ENCODE data around the gene LIN28A. TPM values are rescaled to one million over a fixed set of nuclear protein-coding genes. Genes with fewer than 3 reads are reported as not detected.
"Not testable (repeated sequence)": the region's sequence is repeated elsewhere in the genome, so short reads cannot be mapped to it uniquely, and the experiment has no call there.

The LIN28A gene, protein sequence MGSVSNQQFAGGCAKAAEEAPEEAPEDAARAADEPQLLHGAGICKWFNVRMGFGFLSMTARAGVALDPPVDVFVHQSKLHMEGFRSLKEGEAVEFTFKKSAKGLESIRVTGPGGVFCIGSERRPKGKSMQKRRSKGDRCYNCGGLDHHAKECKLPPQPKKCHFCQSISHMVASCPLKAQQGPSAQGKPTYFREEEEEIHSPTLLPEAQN
- not detected for total RNA-seq

DNA sequence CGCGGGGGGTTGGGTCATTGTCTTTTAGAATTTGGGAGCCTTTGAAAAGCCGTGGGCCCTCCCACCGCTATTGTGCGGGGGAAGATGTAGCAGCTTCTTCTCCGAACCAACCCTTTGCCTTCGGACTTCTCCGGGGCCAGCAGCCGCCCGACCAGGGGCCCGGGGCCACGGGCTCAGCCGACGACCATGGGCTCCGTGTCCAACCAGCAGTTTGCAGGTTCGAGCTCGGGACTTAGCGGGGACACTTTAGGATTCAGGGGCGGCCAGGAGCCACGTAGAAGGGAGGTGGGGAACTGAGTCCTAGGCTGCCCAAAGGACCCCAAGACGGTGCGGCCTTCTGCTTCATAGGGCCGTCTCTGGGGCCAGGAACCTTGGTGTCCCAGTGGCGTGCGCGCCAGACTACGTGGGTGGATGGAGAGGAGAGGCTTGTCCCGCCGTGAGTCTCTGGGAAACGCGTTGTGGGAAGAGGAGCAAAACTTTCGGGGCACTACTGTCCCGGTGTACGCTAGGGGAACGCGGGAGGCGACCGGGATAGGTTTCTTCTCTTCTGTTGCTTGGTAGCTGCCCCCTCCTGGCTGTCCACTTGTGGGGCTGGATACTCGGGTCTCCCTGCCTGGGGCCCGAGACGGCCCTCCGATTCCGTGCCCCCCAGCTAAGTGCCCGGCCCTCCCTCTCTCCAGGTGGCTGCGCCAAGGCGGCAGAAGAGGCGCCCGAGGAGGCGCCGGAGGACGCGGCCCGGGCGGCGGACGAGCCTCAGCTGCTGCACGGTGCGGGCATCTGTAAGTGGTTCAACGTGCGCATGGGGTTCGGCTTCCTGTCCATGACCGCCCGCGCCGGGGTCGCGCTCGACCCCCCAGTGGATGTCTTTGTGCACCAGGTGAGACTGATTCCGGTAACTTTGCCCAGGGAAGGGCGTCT lies at the start of gene LIN28A:
Gene LIN28A (plus strand): TSS at position 112 of the 918 bp plus-strand sequence. CDS start 75 bp downstream, at position 187.
- intact Hi-C loops (cut with DNase I): no loop called here
- no peak for DNase-seq (ENCODE audit: low spot score)
- no peak for ATAC-seq

DNA sequence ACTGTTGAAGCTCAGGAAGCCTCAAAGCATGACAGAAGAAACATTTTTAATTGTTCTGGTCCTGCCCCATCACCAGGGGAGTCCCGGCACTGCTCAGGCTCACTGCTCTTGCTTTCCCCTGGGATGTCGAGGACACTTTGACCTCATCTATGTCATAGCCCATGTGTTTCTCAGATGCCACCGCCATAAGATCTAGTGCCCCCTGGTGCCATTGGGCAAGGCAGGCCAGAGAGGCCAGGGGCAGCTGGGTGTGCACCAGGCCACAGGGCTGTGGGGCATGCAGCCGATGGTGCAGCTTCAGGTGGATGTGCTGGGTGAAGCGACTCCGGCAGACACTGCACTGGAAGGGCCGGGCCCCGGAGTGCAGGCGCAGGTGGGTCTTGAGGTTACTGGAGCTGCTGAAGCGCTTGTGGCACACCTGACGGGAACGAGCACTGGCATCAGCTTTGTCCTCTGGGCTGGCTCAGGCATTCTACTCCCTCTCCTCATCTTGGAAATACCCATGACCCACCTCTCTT lies 49.0 kb upstream of the LIN28A start:
- DNase-seq (ENCODE audit: low spot score) (no peak), ATAC-seq (no peak)
- intact Hi-C loops (cut with DNase I): no loop called here

DNA sequence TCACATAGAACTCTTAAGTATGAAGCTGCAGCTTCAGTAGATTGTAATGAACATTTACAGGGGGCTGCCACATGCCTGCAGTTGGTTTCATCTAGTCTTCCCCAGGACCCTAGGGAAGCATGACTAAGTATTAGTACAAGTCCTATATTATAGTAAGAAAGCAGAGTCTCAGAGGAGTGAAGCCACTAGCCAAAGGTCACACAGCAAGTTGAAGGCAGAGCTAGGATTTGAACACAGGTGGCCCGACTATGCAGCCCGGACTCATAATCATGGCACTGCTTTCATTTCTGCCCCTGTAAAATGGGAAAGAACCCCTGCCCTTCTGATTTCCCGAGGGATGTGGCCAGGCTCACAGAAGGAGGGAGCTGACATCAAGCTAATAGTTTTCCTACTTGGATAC lies 48.3 kb upstream of the LIN28A start:
- intact Hi-C loops (cut with DNase I): no loop called here
- DNase-seq (ENCODE audit: low spot score) (no peak), ATAC-seq (no peak)

DNA sequence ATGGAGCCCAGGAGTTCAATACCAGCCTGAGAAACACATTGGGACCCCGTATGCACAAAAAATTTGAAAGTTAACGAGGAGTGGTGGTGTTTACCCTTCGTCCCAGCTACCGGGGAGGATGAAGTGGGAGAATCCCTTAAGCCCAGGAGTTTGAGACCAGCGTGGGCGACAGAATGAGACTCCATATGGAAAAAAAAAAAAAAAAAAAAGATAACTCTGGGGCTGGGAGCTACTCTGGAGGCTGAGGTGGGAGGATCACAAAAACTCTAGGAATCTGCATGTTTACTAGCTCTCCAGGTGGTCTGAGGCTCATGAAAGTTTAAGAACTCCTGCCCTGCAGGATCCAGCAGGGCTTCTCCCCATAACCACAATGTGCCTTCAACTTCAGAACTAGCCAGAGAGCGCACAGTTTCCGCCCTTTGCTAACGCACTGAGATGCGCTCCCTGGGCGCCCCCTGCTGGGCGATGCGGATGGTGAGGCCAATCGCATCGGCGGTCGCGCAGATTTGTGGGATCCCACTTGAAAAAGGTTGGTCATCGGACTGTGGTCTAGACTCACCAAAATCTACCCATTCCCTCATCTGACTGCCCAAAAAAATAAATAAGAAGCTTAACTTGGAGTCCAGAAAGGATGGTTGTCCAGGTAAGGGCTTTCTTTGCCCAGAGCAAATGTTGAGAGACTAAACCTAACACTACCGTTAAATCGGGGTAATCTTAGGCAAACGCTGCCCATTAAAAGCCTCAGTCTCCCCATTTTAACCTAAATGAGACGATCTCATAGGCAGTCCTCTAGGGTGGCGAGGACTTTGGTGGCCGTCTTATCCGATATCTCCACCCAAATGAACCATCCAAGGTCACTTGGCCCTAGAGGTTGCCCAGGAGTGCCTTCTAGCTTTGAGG lies 46.8 kb upstream of the LIN28A start:
- ATAC-seq (peak; percentile 73), DNase-seq (ENCODE audit: low spot score) (peak; percentile 88)
- intact Hi-C loops (cut with DNase I): no loop called here

DNA sequence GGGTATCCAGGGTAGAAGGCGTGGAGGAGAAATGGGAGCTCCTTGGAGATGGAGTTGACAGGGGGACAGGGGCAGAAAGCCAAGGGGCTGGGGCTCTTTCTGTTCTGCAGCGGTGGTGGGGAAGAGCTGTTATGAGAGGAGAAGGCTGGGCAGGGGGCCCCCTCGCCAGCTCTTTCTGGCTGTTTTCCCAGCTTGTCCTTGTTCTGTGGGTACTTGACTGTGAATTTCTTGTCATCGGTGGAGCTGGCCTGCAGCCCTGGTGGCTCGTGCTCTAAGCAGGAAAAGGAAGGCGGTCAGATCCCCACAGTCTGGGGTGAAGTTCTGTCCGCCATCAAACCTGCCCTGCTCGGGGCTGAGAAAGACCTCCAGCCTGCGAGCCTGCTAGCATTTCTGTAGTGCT lies 45.7 kb upstream of the LIN28A start:
- DNase-seq (ENCODE audit: low spot score) (no peak), ATAC-seq (no peak)
- intact Hi-C loops (cut with DNase I): no loop called here

DNA sequence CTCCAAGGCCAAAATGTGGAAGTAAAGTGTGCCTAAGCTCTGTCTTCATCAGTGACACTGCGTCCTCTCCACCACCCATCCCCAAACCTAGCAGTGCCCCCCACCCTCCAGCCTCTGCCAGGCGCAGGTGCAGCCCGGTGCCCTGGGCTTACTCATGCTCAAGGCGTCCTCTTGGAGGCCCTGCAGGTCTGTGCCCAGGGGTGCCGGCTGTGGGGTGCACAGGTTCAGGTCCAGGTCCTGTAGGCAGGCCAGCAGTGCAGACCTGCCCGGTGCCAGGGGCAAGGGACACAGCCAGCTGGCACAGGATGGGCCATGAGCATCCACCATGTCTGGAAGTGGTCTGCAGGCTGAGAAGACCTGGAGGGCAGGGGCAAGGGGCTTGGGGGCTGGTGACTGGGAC lies 43.2 kb upstream of the LIN28A start:
- DNase-seq (ENCODE audit: low spot score) (no peak), ATAC-seq (no peak)
- intact Hi-C loops (cut with DNase I): no loop called here

DNA sequence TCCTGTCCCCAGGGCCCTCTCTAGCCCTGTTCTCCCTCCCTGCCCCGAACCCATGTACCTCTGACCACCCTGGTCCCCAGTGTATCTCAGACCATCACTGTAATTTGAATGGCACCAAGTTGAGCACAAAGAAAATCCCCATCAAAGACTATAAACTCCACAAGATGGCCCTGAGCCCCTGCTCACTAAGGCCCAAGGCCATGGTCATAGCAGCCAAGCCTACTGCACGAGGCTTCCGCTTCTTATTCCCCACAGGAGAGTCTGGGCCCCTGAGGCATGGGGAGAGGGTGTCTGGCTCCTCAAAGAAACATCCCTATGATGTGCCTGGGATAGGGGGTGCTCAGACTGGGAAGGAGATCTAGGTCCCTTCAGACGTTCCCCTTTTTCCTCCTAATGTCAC lies 42.6 kb upstream of the LIN28A start:
- DNase-seq (ENCODE audit: low spot score) (no peak), ATAC-seq (no peak)
- intact Hi-C loops (cut with DNase I): no loop called here

DNA sequence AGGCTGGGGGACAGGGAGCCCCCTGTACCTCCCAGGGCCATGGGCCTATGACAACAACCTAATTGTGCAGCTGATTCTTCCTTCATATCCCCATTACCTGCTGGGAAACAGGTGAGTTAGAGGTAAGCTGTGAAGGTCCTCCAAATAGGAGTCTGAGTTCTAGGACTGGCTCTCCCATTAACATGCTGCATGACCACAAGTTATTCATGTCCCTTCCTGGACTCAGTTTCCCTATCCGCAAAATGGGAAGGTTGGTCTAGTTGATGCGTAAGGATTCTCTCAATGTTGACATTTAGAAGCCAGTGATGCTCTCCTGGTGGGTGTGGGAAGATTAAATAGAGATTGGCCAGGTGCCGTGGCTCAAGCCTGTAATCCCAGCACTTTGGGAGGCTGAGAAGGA lies 42.1 kb upstream of the LIN28A start:
- DNase-seq (ENCODE audit: low spot score) (no peak), ATAC-seq (no peak)
- intact Hi-C loops (cut with DNase I): no loop called here

DNA sequence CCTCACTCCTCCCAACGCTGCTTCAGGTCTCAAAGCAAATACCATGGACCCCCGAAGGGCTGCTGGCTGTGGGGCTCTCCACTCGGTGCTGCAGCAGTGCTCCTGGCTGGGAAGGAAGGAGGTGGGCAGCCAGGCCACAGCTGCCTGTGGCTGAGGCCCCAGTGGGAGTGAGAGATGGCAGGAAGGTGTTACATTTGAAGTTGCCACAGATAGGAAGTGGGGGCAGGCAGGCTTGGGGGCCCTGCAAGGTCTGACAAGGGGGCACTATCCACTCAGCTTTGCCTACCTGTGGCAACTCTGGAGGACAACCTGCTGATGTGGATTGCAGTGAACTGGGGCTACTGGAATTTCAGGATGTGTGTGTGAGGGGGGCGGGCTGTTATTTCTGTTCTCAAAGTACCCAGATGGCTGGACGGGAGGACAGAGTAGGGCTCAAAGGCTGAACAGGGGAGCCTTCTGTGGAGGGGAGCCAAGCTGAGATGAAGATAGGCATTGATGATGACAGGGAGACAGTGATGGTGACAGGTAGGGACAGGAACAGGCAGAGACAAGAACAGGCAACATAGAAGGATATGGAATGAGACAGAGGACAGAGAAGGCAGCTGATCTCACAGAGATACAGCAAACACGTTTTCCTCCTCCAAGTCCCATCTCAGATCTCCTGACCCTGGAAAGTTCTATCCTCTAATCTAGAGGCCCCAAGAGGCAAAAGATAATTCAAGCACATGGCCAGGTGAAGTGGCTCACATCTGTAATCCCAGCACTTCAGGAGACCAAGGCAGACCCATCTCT lies 39.8 kb upstream of the LIN28A start:
- intact Hi-C loops (cut with DNase I): no loop called here
- DNase-seq (ENCODE audit: low spot score): no peak
- no peak for ATAC-seq

DNA sequence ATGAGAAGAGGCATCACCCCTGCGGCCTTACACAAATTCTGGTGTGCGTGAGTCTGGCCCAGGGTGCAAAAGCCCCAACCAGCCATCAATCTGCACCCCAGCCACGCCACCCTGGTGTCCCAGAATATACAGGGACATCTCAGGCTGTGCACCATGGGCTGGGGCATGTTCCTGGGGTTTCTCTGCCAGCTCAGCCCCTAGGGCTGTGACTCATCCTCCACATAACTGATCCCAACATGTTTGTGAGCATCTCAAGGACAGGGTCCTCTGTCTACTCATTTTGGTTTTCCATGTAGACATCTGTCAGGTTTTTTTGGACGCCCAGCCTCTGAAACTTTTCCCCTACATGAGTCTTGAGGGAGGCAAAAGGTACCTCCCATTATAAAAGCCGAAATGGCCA lies 38.6 kb upstream of the LIN28A start:
- intact Hi-C loops (cut with DNase I): no loop called here
- ATAC-seq (no peak), DNase-seq (ENCODE audit: low spot score) (no peak)

DNA sequence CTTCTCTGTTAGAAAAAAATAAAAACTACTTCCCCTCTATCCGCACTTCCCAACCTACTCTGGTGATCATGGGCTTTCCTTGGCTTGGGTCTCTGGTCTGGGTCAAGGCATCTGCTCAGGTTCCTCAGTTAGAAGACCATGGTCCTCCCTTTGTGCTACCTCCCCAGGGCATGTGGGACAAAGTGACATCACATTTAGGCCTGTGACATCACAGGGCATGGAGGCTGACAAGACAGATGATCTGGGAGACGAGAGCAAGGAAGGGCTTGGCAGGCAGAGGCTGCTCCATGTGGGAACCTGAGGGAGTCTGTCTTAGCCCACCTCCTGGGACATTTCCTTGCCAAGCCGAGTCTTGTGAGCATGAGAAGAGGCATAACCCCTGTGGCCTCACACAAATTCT lies 38.0 kb upstream of the LIN28A start, which contains the start of gene ZNF683:
Gene ZNF683 (minus strand): TSS at position 140 of the 400 bp plus-strand sequence. CDS start 4,179 bp downstream, outside the sequence.
- DNase-seq (ENCODE audit: low spot score); intact Hi-C loops (cut with DNase I); ATAC-seq: not testable (repeated sequence)

DNA sequence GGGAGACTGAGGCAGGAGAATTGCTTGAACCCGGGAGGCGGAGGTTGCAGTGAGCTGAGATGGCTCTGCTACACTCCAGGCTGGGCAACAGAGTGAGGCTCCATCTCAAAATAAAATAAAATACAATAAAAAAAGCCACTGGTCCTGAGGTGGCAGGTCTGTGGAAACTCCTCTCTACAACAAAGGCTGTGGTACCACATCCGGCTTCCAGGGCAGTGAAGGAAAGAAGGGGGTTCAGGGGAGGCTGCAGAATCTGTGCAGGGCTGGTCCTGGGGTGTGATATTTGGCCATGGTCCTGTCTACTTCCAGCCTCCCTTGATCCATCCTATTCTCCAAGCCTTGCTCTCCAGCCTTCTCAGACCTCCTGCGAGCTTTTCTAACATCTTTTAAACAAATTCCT lies 37.3 kb upstream of the LIN28A start:
- intact Hi-C loops (cut with DNase I): no loop called here
- no peak for ATAC-seq
- DNase-seq (ENCODE audit: low spot score): no peak

DNA sequence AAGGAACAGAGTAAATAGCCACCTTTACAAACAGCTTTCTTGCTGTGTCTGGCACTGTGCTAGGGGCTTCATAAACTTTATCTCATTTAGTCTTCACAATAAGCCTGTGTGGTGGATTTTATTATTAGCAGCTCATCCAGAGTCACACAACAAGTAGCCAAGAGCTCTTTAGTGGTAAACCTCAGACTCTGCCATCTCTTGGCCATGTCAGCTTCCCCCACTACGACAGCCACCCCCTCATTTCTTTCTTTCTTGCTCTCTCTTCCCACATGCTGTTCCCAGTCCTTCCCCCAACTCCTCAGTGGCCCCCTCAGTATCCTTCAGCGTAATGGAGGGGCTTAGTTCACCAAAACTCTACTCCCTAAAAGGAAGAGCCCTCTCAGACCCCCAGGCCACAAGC lies 36.8 kb upstream of the LIN28A start:
- intact Hi-C loops (cut with DNase I): no loop called here
- DNase-seq (ENCODE audit: low spot score) (no peak), ATAC-seq (no peak)

DNA sequence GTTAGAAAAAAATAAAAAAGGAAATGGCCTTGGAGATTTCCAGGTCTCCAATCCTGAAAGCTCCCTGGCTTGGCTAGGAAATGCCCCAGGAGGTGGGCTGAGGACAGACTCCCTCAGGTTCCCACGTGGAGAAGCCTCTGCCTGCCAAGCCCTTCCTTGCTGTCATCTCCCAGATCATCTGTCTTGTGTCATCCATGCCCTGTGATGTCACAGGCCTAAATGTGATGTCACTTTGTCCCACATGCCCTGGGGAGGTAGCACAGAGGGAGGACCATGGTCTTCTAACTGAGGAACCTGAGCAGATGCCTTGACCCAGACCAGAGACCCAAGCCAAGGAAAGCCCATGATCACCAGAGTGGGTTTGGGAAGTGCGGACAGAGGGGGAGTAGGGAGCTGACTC lies 36.3 kb upstream of the LIN28A start:
- DNase-seq (ENCODE audit: low spot score); ATAC-seq; intact Hi-C loops (cut with DNase I): not testable (repeated sequence)

DNA sequence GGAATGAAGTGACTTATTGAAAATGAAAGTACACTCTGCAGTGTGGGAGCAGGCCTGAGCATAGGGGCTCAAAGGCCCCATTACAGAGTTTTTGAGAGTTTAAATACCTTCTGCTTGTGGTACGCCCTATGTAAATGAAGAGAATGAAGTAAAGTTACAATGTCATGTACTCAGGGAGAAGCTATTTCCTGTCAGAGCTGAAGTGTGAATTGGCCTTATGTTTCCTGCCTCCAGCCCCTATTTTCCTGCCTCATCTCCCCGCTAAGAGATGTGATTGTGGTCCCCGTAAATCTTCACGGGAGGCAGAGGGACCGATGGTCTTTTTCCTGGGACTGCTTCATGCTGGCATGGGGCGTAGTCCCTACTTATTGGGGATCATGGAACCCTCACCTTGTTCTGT lies 35.5 kb upstream of the LIN28A start:
- DNase-seq (ENCODE audit: low spot score): no peak
- intact Hi-C loops (cut with DNase I): no loop called here
- ATAC-seq: no peak

DNA sequence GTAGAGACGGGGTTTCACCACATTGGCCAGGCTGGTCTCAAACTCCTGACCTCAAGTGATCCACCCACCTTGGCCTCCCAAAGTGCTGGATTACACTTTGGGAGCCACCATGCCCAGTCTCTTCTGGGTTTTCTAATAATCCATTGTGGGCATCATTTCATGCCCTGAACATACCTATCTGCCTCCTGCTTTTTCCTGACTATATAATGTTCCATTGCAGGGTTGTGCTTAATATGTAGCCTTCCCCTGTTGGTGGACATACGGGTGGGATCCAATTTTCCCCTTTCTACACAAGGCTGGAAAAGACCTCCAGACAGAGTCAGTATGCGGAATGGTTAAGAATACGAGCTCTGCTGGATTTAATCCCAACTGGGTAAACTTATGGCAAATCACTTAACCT lies 34.6 kb upstream of the LIN28A start:
- DNase-seq (ENCODE audit: low spot score): no peak
- intact Hi-C loops (cut with DNase I): no loop called here
- ATAC-seq: no peak

DNA sequence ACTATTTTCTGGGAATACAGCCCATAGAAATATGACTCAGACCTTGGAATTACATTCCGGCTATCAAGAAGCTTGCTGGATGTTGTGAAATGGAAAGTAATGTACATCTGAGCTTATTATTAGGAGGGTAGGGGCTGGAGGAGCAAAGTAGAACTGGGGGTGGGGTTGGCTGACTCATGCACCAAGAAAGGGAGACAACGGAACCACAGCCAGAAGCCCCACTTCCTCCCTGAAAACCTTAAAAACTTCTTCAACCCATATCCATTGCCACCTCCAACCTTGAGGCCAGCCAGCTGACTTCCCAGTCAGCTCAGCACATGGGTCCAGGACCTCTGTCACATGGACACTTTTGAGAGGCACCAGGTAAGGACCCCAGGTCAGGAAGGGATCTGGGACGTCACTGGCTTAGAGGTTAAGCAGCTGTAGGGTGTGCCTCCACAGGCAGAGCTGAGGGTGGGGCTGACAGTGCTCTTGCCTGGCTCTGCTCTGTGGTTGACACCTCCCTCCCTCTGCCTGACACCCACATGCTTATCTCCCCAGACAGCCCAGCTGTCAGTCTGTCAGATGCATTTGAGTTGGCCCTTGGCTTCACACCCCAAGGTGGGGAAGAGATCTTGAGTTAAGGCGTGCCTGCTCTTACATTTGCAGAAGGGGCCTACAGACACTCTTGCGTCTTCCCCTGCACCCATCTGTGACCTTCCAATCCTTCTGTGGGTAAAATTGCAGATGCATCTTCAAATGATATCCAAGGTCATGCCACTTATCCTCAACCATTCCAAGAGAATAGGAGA lies 32.3 kb upstream of the LIN28A start:
- ATAC-seq (peak; percentile 36), DNase-seq (ENCODE audit: low spot score) (no peak)
- intact Hi-C loops (cut with DNase I): no loop called here

DNA sequence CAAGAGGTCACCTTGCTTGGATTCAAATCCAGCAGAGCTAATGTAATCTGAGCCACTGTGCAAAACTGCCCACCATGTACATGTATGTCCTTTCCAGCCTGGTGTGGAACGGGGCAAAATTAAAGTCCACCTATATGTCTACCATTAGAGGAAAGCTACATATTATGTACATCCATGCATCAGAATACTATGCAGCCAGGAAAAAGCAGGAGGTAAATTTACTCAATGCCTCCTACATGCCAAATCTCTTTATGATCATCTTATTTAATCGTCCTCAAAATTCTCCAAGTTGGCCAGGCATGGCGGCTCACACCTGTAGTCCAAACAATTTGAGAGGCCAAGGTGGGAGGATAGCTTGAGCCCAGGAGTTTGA lies 31.8 kb upstream of the LIN28A start:
- intact Hi-C loops (cut with DNase I): no loop called here
- no peak for DNase-seq (ENCODE audit: low spot score)
- ATAC-seq: no peak
